IMR-90 (cell line): ENCODE measurements around the gene NRCAM. TPM values are rescaled to one million over a fixed set of nuclear protein-coding genes. Genes with fewer than 3 reads are reported as not detected.

ENCODE experiments used
- ATAC-seq: fragments of 200-7000 bp; cut with Tn5 transposase; 2 replicates; pipeline ENCODE4 v1.9.1; 2020; ENCODE audit warnings: low read depth, mild to moderate bottlenecking, moderate library complexity
- BruUV-seq: library from RNA; stranded (reverse); fragments of 400-500 nt; replicated peaks from 2 replicates; lab custom pipeline; 2021; lab: Mats Ljungman, UMichigan
- CTCF ChIA-PET: fragments of 300-600 bp; formaldehyde crosslinking; extraction: SDS; loops from one replicate; lab custom pipeline; 2021; ENCODE audit warnings: antibody characterized with exemption; lab: Yijun Ruan, JAX
- POLR2A ChIA-PET: fragments of 300-600 bp; sonication (Branson Sonifier 250); formaldehyde crosslinking; loops from one replicate; lab custom pipeline; 2022; ENCODE audit warnings: antibody characterized with exemption; ENCODE audit not compliant: unreplicated experiment; lab: Charles Lee
- DNase-seq: peaks from one replicate; pipeline ENCODE4 v3.0.0; 2013
- H2AFZ ChIP-seq: replicated peaks from 2 replicates; pipeline ENCODE3; 2013; ENCODE audit warnings: low read length, mild to moderate bottlenecking; ENCODE audit not compliant: poor library complexity
- H2AK5ac ChIP-seq: 2 replicates; pipeline ENCODE4 v1.6.1; 2013; ENCODE audit warnings: low read depth, low read length, inconsistent platforms
- H2AK9ac ChIP-seq: replicated peaks from 2 replicates; pipeline ENCODE3; 2013; ENCODE audit warnings: mild to moderate bottlenecking, low read depth, low read length, moderate library complexity; ENCODE audit not compliant: poor library complexity
- H2BK120ac ChIP-seq: 2 replicates; pipeline ENCODE4 v1.6.1; 2013; ENCODE audit warnings: low read depth, low read length, inconsistent platforms
- H2BK15ac ChIP-seq: 3 replicates; pipeline ENCODE4 v1.6.1; 2013; ENCODE audit warnings: low read depth, low read length, inconsistent platforms
- H2BK20ac ChIP-seq: 2 replicates; pipeline ENCODE4 v1.6.1; 2013; ENCODE audit warnings: low read depth, mild to moderate bottlenecking, inconsistent platforms, low read length, moderate library complexity
- H2BK5ac ChIP-seq: 2 replicates; pipeline ENCODE4 v1.6.1; 2013; ENCODE audit warnings: mild to moderate bottlenecking, low read depth, low read length, inconsistent platforms; ENCODE audit not compliant: poor library complexity, severe bottlenecking
- H3K14ac ChIP-seq: replicated peaks from 2 replicates; pipeline ENCODE4 v1.6.1; 2013; ENCODE audit warnings: low read depth, low read length, inconsistent platforms
- H3K18ac ChIP-seq: 2 replicates; pipeline ENCODE4 v1.6.1; 2013; ENCODE audit warnings: low read depth, low read length, control low read depth
- H3K23ac ChIP-seq: 2 replicates; pipeline ENCODE4 v1.6.1; 2013; ENCODE audit warnings: low read depth, low read length, inconsistent platforms
- H3K27ac ChIP-seq: 2 replicates; pipeline ENCODE4 v1.5.1; 2013; ENCODE audit warnings: mild to moderate bottlenecking, control low read depth, low read length; ENCODE audit not compliant: insufficient read depth
- H3K27me3 ChIP-seq: 2 replicates; pipeline ENCODE4 v1.6.1; 2013; ENCODE audit warnings: low read length; ENCODE audit not compliant: control insufficient read depth, insufficient read depth
- H3K36me3 ChIP-seq: 2 replicates; pipeline ENCODE4 v1.6.1; 2013; ENCODE audit warnings: low read length, mixed read lengths; ENCODE audit not compliant: control insufficient read depth, insufficient read depth
- H3K4ac ChIP-seq: 2 replicates; pipeline ENCODE4 v1.6.1; 2013; ENCODE audit warnings: low read depth, low read length, inconsistent platforms
- H3K4me1 ChIP-seq: 2 replicates; pipeline ENCODE4 v1.6.1; 2013; ENCODE audit warnings: low read length, mixed read lengths; ENCODE audit not compliant: control insufficient read depth, insufficient read depth
- H3K4me2 ChIP-seq: 2 replicates; pipeline ENCODE4 v1.6.1; 2013; ENCODE audit warnings: low read depth, mild to moderate bottlenecking, control low read depth, low read length, moderate library complexity
- H3K4me3 ChIP-seq: 2 replicates; pipeline ENCODE4 v1.5.1; 2013; ENCODE audit warnings: low read depth, mild to moderate bottlenecking, control low read depth, low read length, moderate library complexity; ENCODE audit not compliant: insufficient read depth
- H3K56ac ChIP-seq: 2 replicates; pipeline ENCODE4 v1.6.1; 2013; ENCODE audit warnings: low read length, inconsistent platforms; ENCODE audit not compliant: insufficient read depth; ENCODE audit errors: extremely low read depth
- H3K79me1 ChIP-seq, 2 experiments: 2 replicates each; pipeline ENCODE4 v1.6.1; 2013; ENCODE audit warnings: low read length in 2 of 2, inconsistent platforms in 1 of 2, low read depth in 1 of 2
- H3K9ac ChIP-seq: 2 replicates; pipeline ENCODE4 v1.6.1; 2013; ENCODE audit warnings: low read depth, low read length, control low read depth
- H3K9me1 ChIP-seq: 2 replicates; pipeline ENCODE4 v1.6.1; 2013; ENCODE audit warnings: low read length, inconsistent platforms; ENCODE audit not compliant: insufficient read depth
- H3K9me3 ChIP-seq: 2 replicates; pipeline ENCODE4 v1.6.1; 2013; ENCODE audit warnings: low read length; ENCODE audit not compliant: control insufficient read depth, insufficient read depth
- H4K20me1 ChIP-seq: 2 replicates; pipeline ENCODE4 v1.6.1; 2013; ENCODE audit warnings: low read length, inconsistent platforms; ENCODE audit not compliant: insufficient read depth
- H4K5ac ChIP-seq: 2 replicates; pipeline ENCODE4 v1.6.1; 2013; ENCODE audit warnings: mild to moderate bottlenecking, low read depth, low read length, control low read depth
- H4K8ac ChIP-seq, 2 experiments: 2 replicates each; pipeline ENCODE4 v1.6.1; 2013; ENCODE audit warnings: low read depth in 2 of 2, low read length in 2 of 2, control low read depth in 1 of 2, inconsistent platforms in 1 of 2
- H4K91ac ChIP-seq: 2 replicates; pipeline ENCODE4 v1.6.1; 2013; ENCODE audit warnings: low read depth, low read length, inconsistent platforms; ENCODE audit not compliant: insufficient read depth
- BHLHE40 ChIP-seq: fragments of 150-350 bp; IDR thresholded peaks from 2 replicates; pipeline ENCODE4 v1.6.1; 2016; ENCODE audit warnings: mild to moderate bottlenecking, low read depth, low read length
- CEBPB ChIP-seq: IDR thresholded peaks from 2 replicates; pipeline ENCODE4 v1.6.1; 2012; ENCODE audit warnings: low read depth, low read length, improper control_type of control experiment
- CTCF ChIP-seq: conservative IDR thresholded peaks from 2 replicates; pipeline ENCODE4 v1.5.1; 2012; ENCODE audit warnings: mild to moderate bottlenecking, low read depth, low read length, improper control_type of control experiment
- ELK1 ChIP-seq: fragments of 150-350 bp; IDR thresholded peaks from 2 replicates; pipeline ENCODE4 v1.6.1; 2016; ENCODE audit warnings: low read depth, mild to moderate bottlenecking, low read length, moderate library complexity, borderline replicate concordance
- FOS ChIP-seq: fragments of 150-350 bp; IDR thresholded peaks from 2 replicates; pipeline ENCODE4 v1.6.1; 2016; ENCODE audit warnings: low read depth, low read length
- MAFK ChIP-seq: IDR thresholded peaks from 2 replicates; pipeline ENCODE4 v1.6.1; 2012; ENCODE audit warnings: low read depth, low read length, improper control_type of control experiment
- MAZ ChIP-seq: IDR thresholded peaks from 2 replicates; pipeline ENCODE4 v1.6.1; 2012; ENCODE audit warnings: low read depth, mild to moderate bottlenecking, low read length, improper control_type of control experiment, moderate library complexity, borderline replicate concordance
- RAD21 ChIP-seq: IDR thresholded peaks from 2 replicates; pipeline ENCODE4 v1.6.1; 2012; ENCODE audit warnings: low read length, improper control_type of control experiment
- RCOR1 ChIP-seq: IDR thresholded peaks from 2 replicates; pipeline ENCODE4 v1.6.1; 2012; ENCODE audit warnings: mild to moderate bottlenecking, low read length, improper control_type of control experiment; ENCODE audit not compliant: insufficient replicate concordance
- RFX5 ChIP-seq: IDR thresholded peaks from 2 replicates; pipeline ENCODE4 v1.8.0; 2012; ENCODE audit warnings: low read depth, mild to moderate bottlenecking, low read length, moderate library complexity
- SMC3 ChIP-seq: fragments of 150-350 bp; IDR thresholded peaks from 2 replicates; pipeline ENCODE4 v1.6.1; 2016; ENCODE audit warnings: low read depth, mild to moderate bottlenecking, antibody characterized with exemption, low read length, moderate library complexity
- USF2 ChIP-seq: fragments of 150-350 bp; IDR thresholded peaks from 2 replicates; pipeline ENCODE4 v1.6.1; 2017; ENCODE audit warnings: mild to moderate bottlenecking, antibody characterized with exemption, low read length, low read depth
- WGBS, 2 experiments: methylation state at CpG; one replicate each; pipeline versions ENCODE4 v1.1.5 to v1.1.7; 2013; ENCODE audit warnings: missing lambda C conversion rate in 2 of 2; ENCODE audit not compliant: insufficient read length in 1 of 2; ENCODE audit errors: extremely low coverage in 2 of 2; 5-methylcytosine and 5-hydroxymethylcytosine counted together
- dilution Hi-C: fragments of 300-500 bp; cut with HindIII; formaldehyde crosslinking; loops from one replicate; pipeline ENCODE4 v1.14.3; 2018; ENCODE audit warnings: low sequenced_read_pairs; ENCODE audit not compliant: unreplicated experiment
- in situ Hi-C: fragments of 300-500 bp; cut with MboI; formaldehyde crosslinking; loops from 3 replicates; pipeline ENCODE4 v1.14.3; 2019; ENCODE audit warnings: low sequenced_read_pairs, inconsistent platforms, mixed read lengths
- intact Hi-C: fragments of 100-400 bp; cut with micrococcal nuclease; formaldehyde crosslinking; loops from 2 replicates; pipeline ENCODE4 v1.10.0; 2022
- polyA plus RNA-seq, 3 experiments: library from polyadenylated mRNA; depleted of rRNA; stranded (reverse); fragments of >200 nt; gene quantifications; 2 replicates each; pipeline ENCODE4 v1.2.3, GENCODE V29; 2012; ENCODE audit warnings: low replicate concordance in 1 of 3
- total RNA-seq: library from RNA; depleted of rRNA; stranded (reverse); fragments of >200 nt; gene quantifications from 2 replicates; pipeline ENCODE4 v1.2.3, GENCODE V29; 2012

The NRCAM gene
- total and polyA plus RNA-seq, 2 of the 4 experiments (the other 2 are of a cell fraction), result 0.46 to 1.1 TPM

GRCh38 chr7:108283252-108283651 is 173.0 kb downstream of the NRCAM start:
- intact Hi-C loops, result no loop called here
- no peak overlapping the region for H3K27ac ChIP-seq
- no peak overlapping the region for H2AK9ac ChIP-seq
- H3K4me1 ChIP-seq, result no peaks in the 10 kb centered on the region
- H3K9ac ChIP-seq, result no peak overlapping the region
- no peak overlapping the region for H3K56ac ChIP-seq
- H3K18ac ChIP-seq, result no peak overlapping the region
- no peak overlapping the region for H4K5ac ChIP-seq
- H3K36me3 ChIP-seq, result no peaks in the 10 kb centered on the region
- peaks cover 4% of the 10 kb centered on the region for H3K27me3 ChIP-seq
- no peak for ATAC-seq
- H2BK120ac ChIP-seq, result no peak overlapping the region
- H3K9me3 ChIP-seq, result no peaks in the 10 kb centered on the region
- H2AFZ ChIP-seq, result no peak overlapping the region
- no TSS peak for BruUV-seq
- H2BK5ac ChIP-seq, result no peak overlapping the region
- H2BK20ac ChIP-seq, result no peak overlapping the region
- CTCF ChIA-PET, result no interaction called here
- H4K8ac ChIP-seq, result no peak overlapping the region
- H3K4ac ChIP-seq, result no peak overlapping the region
- no CpG with 5 or more reads among the region's 3 CpGs for WGBS, 2 experiments
- no peak overlapping the region for H3K4me2 ChIP-seq
- in situ Hi-C loops, result no loop called here
- dilution Hi-C loops, result no loop called here
- no peak for DNase-seq
- H4K91ac ChIP-seq, result no peak overlapping the region
- H3K79me1 ChIP-seq, result no peaks in the 10 kb centered on the region
- H3K4me3 ChIP-seq, result no peak overlapping the region
- no peak overlapping the region for H2BK15ac ChIP-seq
- no peaks in the 10 kb centered on the region for H3K9me1 ChIP-seq
- POLR2A ChIA-PET, result no interaction called here
- H3K14ac ChIP-seq, result no peak overlapping the region
- no peaks in the 10 kb centered on the region for H4K20me1 ChIP-seq
- H2AK5ac ChIP-seq, result no peak overlapping the region
- H3K23ac ChIP-seq, result no peak overlapping the region
- TF ChIP-seq MAZ, result no peak
- TF ChIP-seq RCOR1, result no peak
- no peak for TF ChIP-seq CEBPB
- no peak for TF ChIP-seq FOS
- TF ChIP-seq USF2, result no peak
- TF ChIP-seq RAD21, result no peak
- no peak for TF ChIP-seq RFX5
- no peak for TF ChIP-seq ELK1
- no peak for TF ChIP-seq SMC3
- TF ChIP-seq CTCF, result no peak
- TF ChIP-seq MAFK, result no peak
- TF ChIP-seq BHLHE40, result no peak
